Neural crest cell (in vitro differentiated cells): ENCODE results near the gene ZNF536. TPM values are rescaled to one million over a fixed set of nuclear protein-coding genes. Genes with fewer than 3 reads are reported as not detected.

Source experiments
- DNase-seq: peaks from one replicate; pipeline ENCODE4 v3.0.0; 2021; ENCODE audit warnings: low read depth, mixed read lengths, low spot score
- H3K27ac Mint-ChIP-seq: one replicate; pipeline ENCODE4 v1.8.0; 2021; ENCODE audit warnings: mild to moderate bottlenecking, mixed read lengths; ENCODE audit not compliant: unreplicated experiment
- H3K27me3 Mint-ChIP-seq: 2 replicates; pipeline ENCODE4 v1.8.0; 2021; ENCODE audit warnings: low read depth, mild to moderate bottlenecking, mixed read lengths
- H3K36me3 Mint-ChIP-seq: 2 replicates; pipeline ENCODE4 v1.8.0; 2021; ENCODE audit warnings: low read depth, mild to moderate bottlenecking, mixed read lengths
- H3K4me1 Mint-ChIP-seq: 2 replicates; pipeline ENCODE4 v1.8.0; 2021; ENCODE audit warnings: mixed read lengths
- H3K4me3 Mint-ChIP-seq: one replicate; pipeline ENCODE4 v1.8.0; 2021; ENCODE audit warnings: mild to moderate bottlenecking, mixed read lengths
- H3K9me3 Mint-ChIP-seq: 2 replicates; pipeline ENCODE4 v1.8.0; 2021; ENCODE audit warnings: mixed read lengths
- total RNA-seq: library from RNA; stranded (reverse); gene quantifications from 2 replicates; pipeline ENCODE4 v1.2.1, GENCODE V29; 2021
- TF ChIP-seq, protein P1 (sequence below): fragments of 200-600 bp; sonication (generic); conservative IDR thresholded peaks from 2 replicates; pipeline ENCODE4 v1.5.0; 2021; ENCODE audit warnings: antibody characterized with exemption, mild to moderate bottlenecking

Gene ZNF536
- total RNA-seq, 1 donor from 2014 or later: 22.0 TPM

- peaks cover 3% of the 10 kb centered on the region for H3K36me3 Mint-ChIP-seq
- TF ChIP-seq, protein P1, sequence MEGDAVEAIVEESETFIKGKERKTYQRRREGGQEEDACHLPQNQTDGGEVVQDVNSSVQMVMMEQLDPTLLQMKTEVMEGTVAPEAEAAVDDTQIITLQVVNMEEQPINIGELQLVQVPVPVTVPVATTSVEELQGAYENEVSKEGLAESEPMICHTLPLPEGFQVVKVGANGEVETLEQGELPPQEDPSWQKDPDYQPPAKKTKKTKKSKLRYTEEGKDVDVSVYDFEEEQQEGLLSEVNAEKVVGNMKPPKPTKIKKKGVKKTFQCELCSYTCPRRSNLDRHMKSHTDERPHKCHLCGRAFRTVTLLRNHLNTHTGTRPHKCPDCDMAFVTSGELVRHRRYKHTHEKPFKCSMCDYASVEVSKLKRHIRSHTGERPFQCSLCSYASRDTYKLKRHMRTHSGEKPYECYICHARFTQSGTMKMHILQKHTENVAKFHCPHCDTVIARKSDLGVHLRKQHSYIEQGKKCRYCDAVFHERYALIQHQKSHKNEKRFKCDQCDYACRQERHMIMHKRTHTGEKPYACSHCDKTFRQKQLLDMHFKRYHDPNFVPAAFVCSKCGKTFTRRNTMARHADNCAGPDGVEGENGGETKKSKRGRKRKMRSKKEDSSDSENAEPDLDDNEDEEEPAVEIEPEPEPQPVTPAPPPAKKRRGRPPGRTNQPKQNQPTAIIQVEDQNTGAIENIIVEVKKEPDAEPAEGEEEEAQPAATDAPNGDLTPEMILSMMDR: no peak
- H3K4me3 Mint-ChIP-seq: no peak overlapping the region
- H3K27me3 Mint-ChIP-seq: peaks cover 1% of the 10 kb centered on the region
- no peaks in the 10 kb centered on the region for H3K4me1 Mint-ChIP-seq
- DNase-seq: no peak
- peaks cover under 1% of the 10 kb centered on the region for H3K9me3 Mint-ChIP-seq
- no peak overlapping the region for H3K27ac Mint-ChIP-seq
These were observed 48.7 kb downstream of the ZNF536 start for GRCh38 chr19:30420881-30421280.

DNA sequence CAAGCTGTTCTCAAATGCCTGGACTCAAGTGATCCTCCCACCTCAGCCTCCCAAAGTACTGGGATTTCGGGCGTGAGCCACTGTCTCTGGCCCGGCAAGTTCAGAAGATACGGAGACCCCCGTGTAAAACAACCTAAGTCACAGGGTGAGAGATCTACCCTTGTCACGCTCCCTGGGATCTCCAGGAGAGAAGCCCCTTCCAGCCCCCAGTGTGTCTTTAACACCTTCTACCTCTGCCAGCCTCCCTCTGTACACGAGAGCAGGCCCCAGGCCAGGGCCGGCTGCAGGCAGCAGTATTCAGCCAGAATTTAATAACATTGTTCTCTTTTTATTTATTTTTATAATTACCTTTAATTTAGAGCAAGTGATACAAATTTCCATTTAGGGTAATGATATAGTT is 49.4 kb downstream of the ZNF536 start:
- no peaks in the 10 kb centered on the region for H3K4me1 Mint-ChIP-seq

DNA sequence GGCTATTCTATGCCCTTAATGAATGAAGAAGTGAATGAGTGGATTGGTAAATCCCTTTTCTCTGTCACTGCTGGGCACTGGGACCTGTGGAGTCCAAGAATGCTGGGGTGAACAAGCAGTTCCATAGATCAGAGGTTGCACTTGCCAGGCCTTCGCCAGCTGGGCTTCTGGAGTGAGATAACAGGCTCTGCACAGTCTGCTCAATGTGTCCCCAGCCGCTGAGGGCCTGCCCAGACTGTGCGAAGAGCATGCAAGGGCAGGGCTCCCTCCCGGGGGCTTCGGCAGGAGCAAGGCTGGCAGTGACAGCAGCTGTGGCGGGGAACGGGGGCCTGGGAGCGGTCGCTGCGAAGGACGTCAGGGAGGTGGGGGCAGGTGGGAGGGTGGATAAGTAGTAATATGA is 51.3 kb downstream of the ZNF536 start:
- no peak overlapping the region for H3K27ac Mint-ChIP-seq
- no peaks in the 10 kb centered on the region for H3K9me3 Mint-ChIP-seq
- peaks cover 3% of the 10 kb centered on the region for H3K36me3 Mint-ChIP-seq
- TF ChIP-seq, protein P1: no peak
- no peak overlapping the region for H3K4me3 Mint-ChIP-seq
- no peaks in the 10 kb centered on the region for H3K4me1 Mint-ChIP-seq
- H3K27me3 Mint-ChIP-seq: no peaks in the 10 kb centered on the region
- DNase-seq: no peak

More for the DNA sequence above, 49.4 kb downstream of the ZNF536 start:
- Mint-ChIP-seq H3K27me3 (no peaks in the 10 kb centered on the region), H3K9me3 (no peaks in the 10 kb centered on the region), H3K27ac (no peak overlapping the region), H3K36me3 (peaks cover 3% of the 10 kb centered on the region), H3K4me3 (no peak overlapping the region)
- TF ChIP-seq, protein P1: no peak
- DNase-seq: no peak

GRCh38 chr19:30425885-30426838 is 54.0 kb downstream of the ZNF536 start:
- Mint-ChIP-seq H3K9me3 (no peaks in the 10 kb centered on the region), H3K4me3 (no peak overlapping the region), H3K4me1 (no peaks in the 10 kb centered on the region), H3K27ac (peak overlapping the region; percentile 35), H3K36me3 (peaks cover 3% of the 10 kb centered on the region), H3K27me3 (no peaks in the 10 kb centered on the region)
- TF ChIP-seq, protein P1: no peak
- DNase-seq: no peak

- Mint-ChIP-seq H3K36me3 (peaks cover 3% of the 10 kb centered on the region), H3K27me3 (no peaks in the 10 kb centered on the region), H3K4me3 (no peak overlapping the region), H3K4me1 (no peaks in the 10 kb centered on the region), H3K27ac (no peak overlapping the region), H3K9me3 (no peaks in the 10 kb centered on the region)
- no peak for DNase-seq
- TF ChIP-seq, protein P1: no peak
These were observed 54.7 kb downstream of the ZNF536 start for GRCh38 chr19:30426864-30427263.
